HAP-1 (cell line): ENCODE results near the gene BTG4.
A peak's percentile ranks its signal among the peaks of the same experiment; 100 is the strongest.

Source experiments
- DNase-seq, 2 experiments: peaks; one replicate each; pipeline ENCODE4 v3.0.0-alpha.2; 2016 to 2020; ENCODE audit warnings: low spot score in 2 of 2
- H3K27me3 ChIP-seq: fragments of 250-450 bp; sonication (Bioruptor Pico); 2 replicates; pipeline ENCODE4 v1.5.1; 2020; ENCODE audit warnings: low read depth, mild to moderate bottlenecking, moderate library complexity
- H3K36me3 ChIP-seq: fragments of 250-450 bp; sonication (Bioruptor Pico); replicated peaks from 2 replicates; pipeline ENCODE4 v1.5.1; 2020; ENCODE audit warnings: mild to moderate bottlenecking
- H3K4me1 ChIP-seq: fragments of 250-450 bp; sonication (Bioruptor Pico); 2 replicates; pipeline ENCODE4 v1.5.1; 2020; ENCODE audit warnings: mild to moderate bottlenecking
- H3K4me3 ChIP-seq: fragments of 250-450 bp; sonication (Bioruptor Pico); 2 replicates; pipeline ENCODE4 v1.5.1; 2020; ENCODE audit warnings: mild to moderate bottlenecking, moderate library complexity
- H3K9me3 ChIP-seq: fragments of 250-450 bp; sonication (Bioruptor Pico); 2 replicates; pipeline ENCODE4 v1.5.1; 2020; ENCODE audit warnings: mild to moderate bottlenecking, moderate library complexity
- in situ Hi-C: fragments of 300-500 bp; cut with MboI; formaldehyde crosslinking; loops from 3 replicates; pipeline ENCODE4 v1.14.3; 2020; ENCODE audit warnings: low sequenced_read_pairs, inconsistent platforms, mixed read lengths

BTG4 gene

DNA sequence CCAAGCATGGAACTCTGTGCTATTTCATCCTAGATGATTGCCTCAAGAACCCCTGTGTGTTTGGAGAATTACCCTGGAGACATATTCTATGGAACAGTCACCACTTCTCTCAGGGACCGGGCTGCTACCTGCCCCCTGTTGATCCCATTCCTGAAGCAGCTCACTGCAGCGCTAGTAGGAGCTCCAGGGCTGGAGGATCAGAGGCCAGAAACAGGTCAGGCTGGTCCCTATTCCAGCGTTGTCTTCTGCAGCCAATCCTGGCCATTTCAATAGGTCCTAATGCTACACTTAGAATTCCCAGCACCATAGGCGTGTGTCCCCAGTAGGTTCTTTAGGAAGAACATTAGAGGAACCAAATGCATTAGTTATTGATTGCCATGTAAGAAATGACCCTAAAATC, 48.9 kb downstream of the BTG4 start:
- H3K4me1 ChIP-seq = no peaks in the 10 kb centered on the region
- no peaks in the 10 kb centered on the region for H3K9me3 ChIP-seq
- DNase-seq = no peak
- H3K36me3 ChIP-seq = no peaks in the 10 kb centered on the region
- in situ Hi-C loops = no loop called here
- H3K4me3 ChIP-seq = no peak overlapping the region
- H3K27me3 ChIP-seq = peaks cover 7% of the 10 kb centered on the region; the same call in 1 of the 2 replicates

DNA sequence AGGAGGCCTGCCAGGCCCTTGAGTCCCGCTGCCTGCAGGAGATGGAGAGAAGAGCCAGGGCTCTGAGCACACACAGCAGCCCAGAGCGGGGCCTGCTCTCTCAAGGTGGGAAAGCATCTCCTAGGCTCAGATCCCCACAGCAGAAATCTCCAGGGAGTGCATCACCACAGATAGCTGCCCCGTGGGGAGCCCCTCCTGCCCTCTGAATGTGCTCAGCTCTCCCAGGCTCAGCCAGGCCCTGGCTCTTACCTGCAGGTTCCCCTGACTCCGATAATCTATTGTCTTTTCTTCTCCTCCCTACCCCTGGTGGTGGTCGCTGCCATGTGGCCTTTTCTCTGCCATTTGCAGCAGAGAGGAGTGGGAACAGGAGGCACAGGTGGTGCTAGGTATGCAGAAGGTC, 49.9 kb downstream of the BTG4 start:
- Histone ChIP-seq H3K4me1 (no peaks in the 10 kb centered on the region), H3K4me3 (no peak overlapping the region), H3K27me3 (peaks cover 9% of the 10 kb centered on the region; the same call in 1 of the 2 replicates), H3K9me3 (no peaks in the 10 kb centered on the region), H3K36me3 (no peaks in the 10 kb centered on the region)
- in situ Hi-C loops = no loop called here
- no peak for DNase-seq

DNA sequence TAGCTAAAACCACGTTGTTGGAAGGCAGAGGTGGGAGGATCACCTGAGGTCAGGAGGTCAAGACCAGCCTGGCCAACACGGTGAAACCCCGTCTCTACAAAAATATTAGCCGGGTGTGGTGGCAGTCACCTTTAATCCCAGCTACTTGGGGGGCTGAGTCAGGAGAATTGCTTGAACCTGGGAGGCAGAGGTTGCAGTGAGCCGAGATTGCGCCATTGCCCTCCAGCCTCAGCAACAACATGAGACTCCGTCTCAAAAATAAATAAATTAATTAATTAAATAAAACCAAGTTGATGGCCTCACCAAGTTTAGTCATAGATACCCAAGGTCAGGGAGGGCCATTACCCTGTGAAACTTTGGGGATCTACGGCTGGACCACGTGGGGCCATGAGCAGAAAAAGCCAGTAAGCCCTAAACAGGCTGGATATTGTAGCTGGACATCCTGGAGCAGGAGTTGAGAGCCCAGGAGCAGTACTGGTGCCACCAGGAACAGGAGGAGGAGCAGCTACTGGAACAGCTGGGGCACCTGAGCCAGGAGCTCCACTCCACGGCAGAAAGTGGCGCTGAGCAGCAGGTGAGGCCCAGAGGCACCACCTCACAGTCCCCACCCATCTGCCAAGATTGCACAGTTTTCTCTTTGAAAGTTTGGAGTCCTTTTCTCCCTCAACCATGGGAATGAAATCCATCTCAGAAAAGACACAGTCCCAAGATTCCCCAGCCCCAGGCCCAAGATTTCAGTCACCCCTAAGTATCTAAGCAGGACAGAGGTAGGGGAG, 50.5 kb downstream of the BTG4 start:
- Histone ChIP-seq H3K4me3 (no peak overlapping the region), H3K36me3 (no peaks in the 10 kb centered on the region), H3K27me3 (peaks cover 9% of the 10 kb centered on the region; the same call in 1 of the 2 replicates), H3K9me3 (no peaks in the 10 kb centered on the region), H3K4me1 (no peaks in the 10 kb centered on the region)
- no peak for DNase-seq
- in situ Hi-C loops = no loop called here

DNA sequence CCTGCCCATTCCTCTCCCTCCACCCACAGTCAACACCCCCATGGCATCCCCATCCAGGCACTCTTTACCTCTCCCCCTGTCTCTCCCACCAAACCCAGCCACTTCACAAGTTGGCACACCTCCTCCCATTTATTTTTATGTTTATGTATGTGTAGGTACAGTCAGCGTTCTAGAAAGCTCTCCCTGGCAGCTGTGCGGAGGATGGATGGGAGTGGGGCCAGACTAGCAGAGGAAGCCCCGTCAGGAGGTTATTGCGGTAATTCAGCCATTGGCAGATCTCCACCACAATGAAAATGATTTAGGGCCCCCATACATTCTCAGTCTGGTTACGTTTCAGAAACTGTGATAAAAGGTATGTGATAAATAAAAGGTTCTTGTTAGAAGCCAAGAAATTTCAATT, 51.3 kb downstream of the BTG4 start:
- no peaks in the 10 kb centered on the region for H3K36me3 ChIP-seq
- in situ Hi-C loops = no loop called here
- peaks cover 9% of the 10 kb centered on the region; the same call in 1 of the 2 replicates for H3K27me3 ChIP-seq
- no peak overlapping the region for H3K4me3 ChIP-seq
- H3K9me3 ChIP-seq = no peaks in the 10 kb centered on the region
- H3K4me1 ChIP-seq = no peaks in the 10 kb centered on the region
- no peak for DNase-seq

DNA sequence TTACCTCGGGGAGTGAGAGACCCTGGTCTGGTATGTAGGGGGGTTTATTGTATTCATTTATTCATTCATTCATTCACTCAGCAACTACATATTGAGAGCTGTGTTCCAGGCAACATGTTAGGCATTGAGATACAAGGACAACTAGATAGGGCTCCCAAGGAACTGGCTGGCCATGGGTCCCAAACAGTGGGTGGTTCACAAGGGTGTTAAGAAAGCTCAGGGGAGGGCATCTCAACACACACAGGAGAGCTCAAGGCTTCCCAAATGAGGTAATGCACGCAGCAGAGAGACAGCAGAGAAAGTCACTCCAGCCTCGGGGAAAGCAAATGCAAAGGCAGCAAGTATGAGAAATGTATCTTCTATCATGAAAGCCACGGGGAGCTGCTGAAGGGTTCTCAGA, 51.8 kb downstream of the BTG4 start:
- H3K36me3 ChIP-seq = no peaks in the 10 kb centered on the region
- no peak for DNase-seq

DNA sequence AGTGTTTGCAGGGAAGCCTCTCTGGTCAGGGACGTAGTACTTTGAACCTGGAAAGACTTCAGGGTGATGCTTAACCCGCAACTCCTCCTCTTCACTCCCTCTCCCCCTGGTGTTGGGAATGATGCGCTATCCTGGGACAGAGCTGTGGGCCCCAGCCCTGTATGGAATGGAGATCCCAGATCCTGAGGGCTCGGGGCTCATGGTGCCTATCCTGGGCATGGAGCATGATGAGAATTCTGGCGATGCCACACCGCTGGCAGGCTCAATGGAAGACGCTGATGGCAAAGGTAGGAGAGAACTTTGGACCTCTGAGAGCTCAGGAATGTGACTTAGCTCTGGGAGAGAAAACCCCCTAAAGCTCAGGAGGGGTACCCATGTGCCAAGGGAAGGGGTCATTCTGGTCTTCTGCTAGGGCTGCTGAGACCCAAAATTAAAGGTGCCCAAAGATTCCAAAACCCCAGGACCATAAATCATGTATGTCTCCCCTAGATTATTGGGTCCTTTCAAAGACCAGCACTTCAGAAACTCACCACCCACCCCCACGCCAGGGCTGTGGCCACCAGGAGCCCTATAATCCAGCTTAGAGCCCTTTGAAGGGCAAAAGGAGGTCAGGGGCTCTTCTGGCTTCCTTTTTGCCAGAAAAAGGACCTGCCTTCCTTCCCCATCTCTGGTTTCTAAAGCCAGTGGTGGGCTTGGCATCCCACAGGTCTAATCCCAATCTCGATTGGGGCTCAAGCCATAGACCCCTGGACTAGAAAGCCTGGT, 52.5 kb downstream of the BTG4 start:
- Histone ChIP-seq H3K4me1 (no peaks in the 10 kb centered on the region), H3K9me3 (no peaks in the 10 kb centered on the region), H3K36me3 (no peaks in the 10 kb centered on the region), H3K27me3 (peaks cover 9% of the 10 kb centered on the region; the same call in 1 of the 2 replicates), H3K4me3 (no peak overlapping the region)
- no peak for DNase-seq
- in situ Hi-C loops = loop anchor here (10.0 kb wide), 2 partner anchors 105 to 315 kb away; no protein-coding TSS in a partner anchor

More for the DNA sequence above, 51.8 kb downstream of the BTG4 start:
- Histone ChIP-seq H3K27me3 (peaks cover 9% of the 10 kb centered on the region; the same call in 1 of the 2 replicates), H3K4me1 (no peaks in the 10 kb centered on the region), H3K4me3 (no peak overlapping the region), H3K9me3 (no peaks in the 10 kb centered on the region)
- in situ Hi-C loops = no loop called here

DNA sequence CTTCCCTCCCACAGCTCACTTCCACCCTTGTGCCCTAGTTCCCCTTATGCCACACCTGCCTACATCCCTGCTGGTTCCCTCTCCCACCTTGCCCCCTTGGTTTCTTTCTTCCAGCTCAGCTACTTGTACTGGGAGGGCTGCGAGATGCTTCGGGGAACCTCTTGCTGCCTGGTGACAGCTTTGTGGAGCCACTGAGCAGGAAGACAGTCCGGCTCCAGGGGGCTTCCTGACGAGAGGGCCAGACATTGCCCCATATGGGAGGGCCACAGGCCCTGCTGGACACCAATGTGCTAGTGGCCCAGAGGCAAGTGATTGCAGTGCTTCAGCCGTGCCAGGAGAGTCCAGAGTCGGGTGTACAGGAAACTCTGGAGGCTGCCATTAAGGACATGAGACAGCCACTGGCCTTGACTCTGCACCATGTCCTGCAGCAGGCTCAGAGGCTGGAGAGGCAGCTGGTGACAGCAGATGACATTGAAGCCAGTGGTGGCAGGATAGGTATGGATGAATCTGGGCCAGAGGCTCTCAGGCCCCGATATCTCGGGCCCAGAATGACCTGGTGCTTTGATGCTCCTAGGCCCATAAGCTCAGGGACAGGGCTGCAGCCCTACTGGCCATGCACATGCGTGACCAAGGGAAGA, 54.3 kb downstream of the BTG4 start:
- Histone ChIP-seq H3K9me3 (no peaks in the 10 kb centered on the region), H3K27me3 (peaks cover 13% of the 10 kb centered on the region; the same call in 1 of the 2 replicates), H3K4me3 (no peak overlapping the region), H3K36me3 (no peaks in the 10 kb centered on the region), H3K4me1 (no peaks in the 10 kb centered on the region)
- no peak for DNase-seq
- in situ Hi-C loops = loop anchor here (10.0 kb wide), 2 partner anchors 107 to 317 kb away; no protein-coding TSS in a partner anchor

DNA sequence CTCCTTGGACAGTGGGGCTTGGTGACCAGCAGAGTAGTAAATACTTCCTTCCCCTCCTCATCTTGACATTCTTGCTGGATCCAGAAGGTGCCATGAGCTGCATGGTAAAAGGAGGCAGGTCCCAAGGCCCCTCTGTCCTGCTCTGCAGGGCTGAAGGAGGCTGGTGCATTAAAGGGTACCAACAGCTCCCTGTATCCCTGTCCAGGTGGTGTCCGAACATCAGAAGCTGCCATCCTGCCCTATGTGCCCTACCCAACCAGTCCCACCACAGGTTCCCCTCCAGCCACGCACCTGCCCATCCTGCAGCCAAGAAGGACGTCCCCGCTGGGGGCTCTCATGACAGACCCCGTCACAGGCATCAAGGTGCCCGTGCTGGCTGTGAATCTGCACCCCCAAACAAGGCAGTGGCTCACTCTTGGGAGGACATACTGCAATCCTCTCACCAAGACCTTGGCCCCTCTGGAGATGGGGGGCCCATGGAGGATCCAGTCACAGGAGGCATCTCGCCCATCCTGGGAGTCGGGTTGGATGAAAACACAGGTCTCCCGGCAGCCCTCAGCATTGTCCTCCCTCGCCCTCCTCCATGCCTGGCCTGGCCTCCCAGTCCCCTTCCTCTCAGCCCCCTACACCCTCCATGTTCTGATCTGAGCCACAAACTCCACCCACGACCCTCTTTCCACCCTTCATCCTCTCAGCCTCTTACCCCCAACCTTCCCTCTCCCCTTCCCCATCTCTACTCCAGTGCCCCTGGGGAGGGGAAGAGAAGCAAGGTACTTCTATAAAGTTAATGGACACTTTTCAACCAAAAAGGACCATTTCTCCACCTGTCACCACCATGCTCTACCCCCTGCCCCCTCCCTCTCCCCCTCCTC, 55.1 kb downstream of the BTG4 start:
- H3K9me3 ChIP-seq = no peaks in the 10 kb centered on the region
- no peak overlapping the region for H3K4me3 ChIP-seq
- H3K36me3 ChIP-seq = no peaks in the 10 kb centered on the region
- no peaks in the 10 kb centered on the region for H3K4me1 ChIP-seq
- no peak for DNase-seq
- peaks cover 21% of the 10 kb centered on the region; the same call in 1 of the 2 replicates for H3K27me3 ChIP-seq
- in situ Hi-C loops = loop anchor here (10.0 kb wide), 2 partner anchors 108 to 318 kb away; no protein-coding TSS in a partner anchor

DNA sequence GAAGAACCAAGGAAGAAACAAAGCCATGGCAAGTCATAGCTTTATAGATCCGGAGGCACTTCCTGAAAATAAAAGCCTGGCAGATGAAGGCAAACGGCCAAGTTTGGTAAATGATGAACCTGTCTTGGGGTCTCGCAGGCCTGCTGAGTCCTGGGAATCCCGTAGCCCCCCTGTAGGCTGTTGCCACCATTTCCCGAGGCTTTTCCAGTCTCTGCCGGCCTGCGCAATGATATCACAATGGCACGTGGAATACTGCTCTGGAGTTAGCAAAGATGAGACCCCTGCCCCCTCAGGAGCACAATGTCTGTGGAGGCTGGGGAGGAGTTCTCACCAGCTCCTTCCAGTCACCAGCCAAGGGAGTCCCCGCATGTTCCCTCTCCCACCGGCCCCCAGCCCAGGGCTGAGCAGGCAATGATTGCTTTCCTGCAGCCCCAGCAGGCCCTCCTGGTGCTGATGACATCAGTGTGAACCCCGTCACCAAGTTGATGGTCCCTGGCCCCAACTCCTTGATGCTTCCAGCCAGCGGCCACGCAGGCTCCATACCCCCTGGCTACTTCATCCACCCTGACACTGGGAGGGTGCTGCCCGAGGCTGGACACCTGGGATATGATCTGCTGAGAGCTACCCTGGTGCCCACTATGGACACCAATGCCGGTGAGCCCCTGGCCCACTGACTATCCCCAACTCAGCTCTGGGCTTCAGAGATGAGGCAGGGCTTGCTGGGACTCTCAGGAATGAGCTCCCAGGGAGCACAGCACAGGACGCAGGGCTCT, 55.9 kb downstream of the BTG4 start:
- Histone ChIP-seq H3K9me3 (no peaks in the 10 kb centered on the region), H3K36me3 (no peaks in the 10 kb centered on the region), H3K4me1 (no peaks in the 10 kb centered on the region), H3K4me3 (no peak overlapping the region), H3K27me3 (peaks cover 21% of the 10 kb centered on the region; the same call in 1 of the 2 replicates)
- in situ Hi-C loops = loop anchor here (10.0 kb wide), 2 partner anchors 109 to 319 kb away; no protein-coding TSS in a partner anchor
- DNase-seq = no peak

DNA sequence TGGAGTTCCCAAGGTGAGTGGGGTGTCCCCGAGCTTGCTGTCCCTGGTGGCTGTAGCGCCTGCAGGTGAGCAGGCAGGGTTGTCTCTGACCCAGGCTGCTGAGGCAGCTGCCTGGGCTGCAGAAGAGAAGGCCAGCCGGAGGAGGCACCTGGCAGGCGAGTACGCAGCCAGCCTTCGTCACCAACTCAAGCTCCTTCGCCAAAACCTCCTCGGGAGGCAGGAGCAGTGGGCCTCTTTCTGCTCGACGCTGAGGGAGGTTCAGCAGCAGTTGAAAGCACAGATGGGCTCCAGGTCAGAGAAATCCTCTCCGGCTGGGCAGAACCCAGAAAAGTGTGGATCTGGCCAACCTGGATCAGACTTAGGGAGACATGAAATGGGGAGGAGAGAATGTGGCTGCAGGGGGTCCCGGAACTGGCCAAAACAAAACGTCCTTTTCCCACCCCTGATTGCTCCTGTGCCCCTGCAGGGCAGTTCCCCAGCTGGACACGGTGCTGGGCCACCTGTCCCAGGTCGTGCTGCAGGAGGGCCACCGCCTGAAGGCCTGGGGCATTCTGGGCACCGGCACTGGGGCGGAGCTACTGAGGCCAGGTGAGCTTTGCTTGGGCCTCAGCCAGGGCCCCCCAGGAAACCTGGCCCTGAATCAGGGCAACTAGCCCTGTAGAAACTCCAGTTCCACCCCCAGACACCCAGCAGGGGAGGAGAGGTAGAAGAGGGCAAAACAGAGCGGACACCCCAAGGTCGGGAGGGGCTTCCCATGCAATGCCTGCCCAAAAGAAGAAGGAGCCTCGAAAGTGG, 56.7 kb downstream of the BTG4 start:
- peaks cover 21% of the 10 kb centered on the region; the same call in 1 of the 2 replicates for H3K27me3 ChIP-seq
- H3K36me3 ChIP-seq = no peaks in the 10 kb centered on the region
- in situ Hi-C loops = loop anchor here (10.0 kb wide), 2 partner anchors 109 to 319 kb away; no protein-coding TSS in a partner anchor
- H3K9me3 ChIP-seq = no peaks in the 10 kb centered on the region
- H3K4me1 ChIP-seq = no peaks in the 10 kb centered on the region
- no peak overlapping the region for H3K4me3 ChIP-seq
- DNase-seq = no peak

DNA sequence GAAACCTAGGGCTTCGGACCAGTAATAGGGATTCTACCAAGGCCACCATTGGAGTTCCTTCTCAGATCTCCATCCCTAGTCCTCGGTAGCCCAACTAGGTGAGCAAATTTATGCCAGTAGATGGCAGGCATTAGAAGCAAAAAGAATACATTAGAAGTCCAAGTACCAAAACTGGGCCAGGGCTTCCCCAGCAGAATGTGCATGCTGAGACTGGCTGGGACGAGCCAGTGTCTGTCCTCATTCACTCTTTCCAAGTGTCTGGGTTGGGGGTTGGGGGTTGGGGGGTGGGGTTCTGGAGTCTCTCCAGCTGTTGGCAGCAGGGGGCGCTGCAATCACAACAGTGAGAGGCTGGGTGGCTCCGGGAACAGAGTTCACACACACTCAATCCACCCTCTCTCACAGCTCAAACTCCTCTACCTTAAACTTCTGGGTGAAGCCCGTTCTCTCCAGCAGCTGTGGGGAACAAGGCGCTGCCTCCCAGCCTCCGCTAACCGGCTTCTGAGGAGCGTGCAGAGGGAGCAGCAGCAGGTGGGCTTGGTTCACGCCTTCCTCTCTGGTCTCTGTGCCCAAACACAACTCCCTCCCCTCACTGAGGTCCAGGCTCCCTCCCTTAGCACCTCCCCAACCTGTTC, 57.5 kb downstream of the BTG4 start:
- DNase-seq = peak; percentile 33 to 83
- H3K4me1 ChIP-seq = no peaks in the 10 kb centered on the region
- H3K27me3 ChIP-seq = peaks cover 21% of the 10 kb centered on the region; the same call in 1 of the 2 replicates
- H3K9me3 ChIP-seq = no peaks in the 10 kb centered on the region
- no peak overlapping the region for H3K4me3 ChIP-seq
- H3K36me3 ChIP-seq = no peaks in the 10 kb centered on the region
- in situ Hi-C loops = loop anchor here (5.0 to 10.0 kb wide), 3 partner anchors 110 to 320 kb away; no protein-coding TSS in a partner anchor
